ENCODE measurements around the gene FURIN. TPM values are rescaled to one million over a fixed set of nuclear protein-coding genes. Genes with fewer than 3 reads are reported as not detected.

The FURIN gene
- total RNA-seq, 1 donor from 2014 or later: 122 TPM

DNA sequence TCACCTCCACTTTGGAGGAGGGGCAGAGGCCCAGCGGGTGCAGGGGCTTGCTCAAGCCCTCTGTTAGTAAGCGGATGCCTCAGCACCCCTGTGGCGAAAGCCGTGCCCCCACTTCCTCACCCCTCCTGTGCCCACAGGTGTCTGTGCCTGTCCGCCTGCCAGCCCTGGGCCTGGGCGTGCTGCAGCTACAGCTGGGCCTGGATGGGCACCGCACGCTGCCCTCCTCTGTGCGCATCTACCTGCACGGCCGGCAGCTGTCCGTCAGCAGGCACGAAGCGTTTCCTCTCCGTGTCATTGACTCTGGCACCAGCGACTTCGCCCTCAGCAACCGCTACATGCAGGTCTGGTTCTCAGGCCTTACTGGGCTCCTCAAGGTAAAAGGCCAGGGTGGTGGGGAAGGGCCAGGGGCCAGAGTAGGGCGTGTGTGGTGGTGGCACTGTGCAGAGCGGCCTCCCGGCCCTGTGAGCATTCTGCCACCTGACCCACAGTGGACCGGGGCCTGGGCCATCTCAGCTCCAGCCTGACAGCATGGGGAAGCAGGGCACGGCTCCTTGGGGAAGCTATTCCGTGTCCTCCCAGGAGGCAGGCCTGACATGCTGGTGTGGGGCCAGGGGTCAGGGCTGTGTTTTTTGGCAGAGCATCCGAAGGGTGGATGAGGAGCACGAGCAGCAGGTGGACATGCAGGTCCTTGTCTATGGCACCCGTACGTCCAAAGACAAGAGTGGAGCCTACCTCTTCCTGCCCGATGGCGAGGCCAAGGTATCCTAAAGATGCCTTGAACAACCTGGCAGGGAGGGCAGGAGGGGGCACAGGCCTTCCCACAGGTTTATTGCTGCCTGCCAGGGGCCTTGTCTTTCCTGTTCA is 43.8 kb downstream of the FURIN start:
- DNase-seq (ENCODE audit: low read depth) (no peak), FAIRE-seq (no peak)
- no peak overlapping the region for H2AFZ ChIP-seq (ENCODE audit: low read depth, low read length)
- H4K20me1 ChIP-seq (ENCODE audit: insufficient read depth, low read length): no peaks in the 10 kb centered on the region
- Mint-ChIP-seq H3K9me3 (ENCODE audit: unreplicated experiment) (no peaks in the 10 kb centered on the region), H3K27me3 (ENCODE audit: low read depth, unreplicated experiment) (no peaks in the 10 kb centered on the region), H3K4me3 (ENCODE audit: unreplicated experiment) (no peak overlapping the region), H3K36me3 (ENCODE audit: low read depth, unreplicated experiment) (peaks cover 11% of the 10 kb centered on the region), H3K4me1 (ENCODE audit: low read depth, unreplicated experiment) (peaks cover 15% of the 10 kb centered on the region), H3K27ac (ENCODE audit: unreplicated experiment) (no peak overlapping the region)
- no peak overlapping the region for H3K4me2 ChIP-seq (ENCODE audit: low read length)
- TF ChIP-seq, protein P1, sequence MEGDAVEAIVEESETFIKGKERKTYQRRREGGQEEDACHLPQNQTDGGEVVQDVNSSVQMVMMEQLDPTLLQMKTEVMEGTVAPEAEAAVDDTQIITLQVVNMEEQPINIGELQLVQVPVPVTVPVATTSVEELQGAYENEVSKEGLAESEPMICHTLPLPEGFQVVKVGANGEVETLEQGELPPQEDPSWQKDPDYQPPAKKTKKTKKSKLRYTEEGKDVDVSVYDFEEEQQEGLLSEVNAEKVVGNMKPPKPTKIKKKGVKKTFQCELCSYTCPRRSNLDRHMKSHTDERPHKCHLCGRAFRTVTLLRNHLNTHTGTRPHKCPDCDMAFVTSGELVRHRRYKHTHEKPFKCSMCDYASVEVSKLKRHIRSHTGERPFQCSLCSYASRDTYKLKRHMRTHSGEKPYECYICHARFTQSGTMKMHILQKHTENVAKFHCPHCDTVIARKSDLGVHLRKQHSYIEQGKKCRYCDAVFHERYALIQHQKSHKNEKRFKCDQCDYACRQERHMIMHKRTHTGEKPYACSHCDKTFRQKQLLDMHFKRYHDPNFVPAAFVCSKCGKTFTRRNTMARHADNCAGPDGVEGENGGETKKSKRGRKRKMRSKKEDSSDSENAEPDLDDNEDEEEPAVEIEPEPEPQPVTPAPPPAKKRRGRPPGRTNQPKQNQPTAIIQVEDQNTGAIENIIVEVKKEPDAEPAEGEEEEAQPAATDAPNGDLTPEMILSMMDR (IDR thresholded peaks at IDR 0.05; ENCODE audit: insufficient read depth, low read depth, low read length): no peak
- no peak for TF ChIP-seq EZH2 (IDR thresholded peaks at IDR 0.05; ENCODE audit: insufficient read depth, low read length)
- no peaks in the 10 kb centered on the region for H3K27me3 ChIP-seq (ENCODE audit: insufficient read depth, low read length)
- H3K36me3 ChIP-seq (ENCODE audit: insufficient read depth, low read length): no peaks in the 10 kb centered on the region
- H3K9me3 ChIP-seq (ENCODE audit: insufficient read depth, low read depth, low read length): no peaks in the 10 kb centered on the region
- H3K27ac ChIP-seq (ENCODE audit: low read depth, low read length): no peak overlapping the region
- H3K4me1 ChIP-seq (ENCODE audit: insufficient read depth, low read length): peaks cover 7% of the 10 kb centered on the region
- no peak overlapping the region for H3K9ac ChIP-seq (ENCODE audit: low read length)
- no peak overlapping the region for H3K4me3 ChIP-seq (ENCODE audit: insufficient read depth, low read depth, low read length)
- no peaks in the 10 kb centered on the region for H3K79me2 ChIP-seq (ENCODE audit: insufficient read depth, low read length)

DNA sequence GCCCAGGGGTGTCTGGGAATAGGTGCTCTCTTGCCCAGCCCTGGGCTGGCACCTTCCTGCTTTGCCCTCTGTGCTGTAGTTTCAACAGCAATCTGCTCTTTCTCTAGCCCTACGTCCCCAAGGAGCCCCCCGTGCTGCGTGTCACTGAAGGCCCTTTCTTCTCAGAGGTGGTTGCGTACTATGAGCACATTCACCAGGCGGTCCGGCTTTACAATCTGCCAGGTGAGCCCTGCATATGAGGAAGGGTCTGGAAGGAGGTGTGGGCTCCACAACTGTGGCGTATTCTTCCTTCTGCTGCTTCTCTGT is 44.3 kb downstream of the FURIN start:
- peaks cover 7% of the 10 kb centered on the region for H3K4me1 ChIP-seq (ENCODE audit: insufficient read depth, low read length)
- H3K9me3 ChIP-seq (ENCODE audit: insufficient read depth, low read depth, low read length): no peaks in the 10 kb centered on the region
- H3K4me1 Mint-ChIP-seq (ENCODE audit: low read depth, unreplicated experiment): peaks cover 17% of the 10 kb centered on the region
- H3K36me3 ChIP-seq (ENCODE audit: insufficient read depth, low read length): no peaks in the 10 kb centered on the region
- no peak overlapping the region for H3K27ac ChIP-seq (ENCODE audit: low read depth, low read length)
- no peaks in the 10 kb centered on the region for H3K9me3 Mint-ChIP-seq (ENCODE audit: unreplicated experiment)
- no peak overlapping the region for H3K4me2 ChIP-seq (ENCODE audit: low read length)
- H2AFZ ChIP-seq (ENCODE audit: low read depth, low read length): no peak overlapping the region
- H3K27me3 ChIP-seq (ENCODE audit: insufficient read depth, low read length): no peaks in the 10 kb centered on the region
- no peaks in the 10 kb centered on the region for H3K27me3 Mint-ChIP-seq (ENCODE audit: low read depth, unreplicated experiment)
- H3K4me3 ChIP-seq (ENCODE audit: insufficient read depth, low read depth, low read length): no peak overlapping the region
- FAIRE-seq (no peak), DNase-seq (ENCODE audit: low read depth) (no peak)
- H3K9ac ChIP-seq (ENCODE audit: low read length): no peak overlapping the region
- no peaks in the 10 kb centered on the region for H3K79me2 ChIP-seq (ENCODE audit: insufficient read depth, low read length)
- no peak overlapping the region for H3K4me3 Mint-ChIP-seq (ENCODE audit: unreplicated experiment)
- TF ChIP-seq, protein P1 (IDR thresholded peaks at IDR 0.05; ENCODE audit: insufficient read depth, low read depth, low read length): no peak
- TF ChIP-seq EZH2 (IDR thresholded peaks at IDR 0.05; ENCODE audit: insufficient read depth, low read length): no peak
- no peaks in the 10 kb centered on the region for H4K20me1 ChIP-seq (ENCODE audit: insufficient read depth, low read length)
- H3K27ac Mint-ChIP-seq (ENCODE audit: unreplicated experiment): no peak overlapping the region
- peaks cover 10% of the 10 kb centered on the region for H3K36me3 Mint-ChIP-seq (ENCODE audit: low read depth, unreplicated experiment)

DNA sequence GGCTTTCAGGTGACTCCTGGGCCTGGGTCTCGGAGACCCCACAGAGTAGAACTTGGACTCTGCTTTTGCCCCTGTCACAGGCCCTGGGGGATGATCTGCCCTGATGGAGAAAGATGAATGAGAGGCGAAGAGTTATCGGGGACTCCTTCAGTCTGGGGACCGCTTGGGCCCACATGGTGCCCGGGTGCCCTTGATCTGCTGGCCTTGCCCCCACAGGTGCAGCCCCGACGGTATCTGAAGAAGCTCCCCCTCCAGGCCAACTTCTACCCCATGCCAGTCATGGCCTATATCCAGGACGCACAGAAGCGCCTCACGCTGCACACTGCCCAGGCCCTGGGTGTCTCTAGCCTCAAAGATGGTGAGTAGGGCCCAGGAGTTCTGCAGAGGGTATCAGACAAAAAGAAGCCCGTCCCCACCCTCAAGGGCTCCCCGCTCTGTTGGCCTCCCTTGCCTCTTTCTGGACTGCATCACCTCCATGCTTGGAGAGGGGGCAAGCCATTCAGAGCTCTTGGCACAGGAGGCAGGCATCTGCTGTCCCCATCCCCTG is 45.1 kb downstream of the FURIN start:
- H3K4me3 Mint-ChIP-seq (ENCODE audit: unreplicated experiment): no peak overlapping the region
- peaks cover 17% of the 10 kb centered on the region for H3K4me1 Mint-ChIP-seq (ENCODE audit: low read depth, unreplicated experiment)
- TF ChIP-seq EZH2 (IDR thresholded peaks at IDR 0.05; ENCODE audit: insufficient read depth, low read length): no peak
- H3K27ac Mint-ChIP-seq (ENCODE audit: unreplicated experiment): no peak overlapping the region
- FAIRE-seq (no peak), DNase-seq (ENCODE audit: low read depth) (no peak)
- no peaks in the 10 kb centered on the region for H3K79me2 ChIP-seq (ENCODE audit: insufficient read depth, low read length)
- no peaks in the 10 kb centered on the region for H4K20me1 ChIP-seq (ENCODE audit: insufficient read depth, low read length)
- H2AFZ ChIP-seq (ENCODE audit: low read depth, low read length): no peak overlapping the region
- no peak overlapping the region for H3K9ac ChIP-seq (ENCODE audit: low read length)
- no peak overlapping the region for H3K4me2 ChIP-seq (ENCODE audit: low read length)
- peaks cover 7% of the 10 kb centered on the region for H3K4me1 ChIP-seq (ENCODE audit: insufficient read depth, low read length)
- no peaks in the 10 kb centered on the region for H3K9me3 ChIP-seq (ENCODE audit: insufficient read depth, low read depth, low read length)
- H3K27me3 ChIP-seq (ENCODE audit: insufficient read depth, low read length): no peaks in the 10 kb centered on the region
- peaks cover 10% of the 10 kb centered on the region for H3K36me3 Mint-ChIP-seq (ENCODE audit: low read depth, unreplicated experiment)
- H3K27me3 Mint-ChIP-seq (ENCODE audit: low read depth, unreplicated experiment): no peaks in the 10 kb centered on the region
- H3K27ac ChIP-seq (ENCODE audit: low read depth, low read length): no peak overlapping the region
- H3K36me3 ChIP-seq (ENCODE audit: insufficient read depth, low read length): no peaks in the 10 kb centered on the region
- H3K9me3 Mint-ChIP-seq (ENCODE audit: unreplicated experiment): no peaks in the 10 kb centered on the region
- H3K4me3 ChIP-seq (ENCODE audit: insufficient read depth, low read depth, low read length): no peak overlapping the region

Measured in astrocyte (in vitro differentiated cells and primary cell).